ENCODE results near the gene GPR78. TPM values are rescaled to one million over a fixed set of nuclear protein-coding genes. Genes with fewer than 3 reads are reported as not detected.
A peak's percentile ranks its signal among the peaks of the same experiment; 100 is the strongest.

The GPR78 gene
- total RNA-seq (2014; rRNA removed; shearing (Covaris generic)) (not detected in 2 replicates), polyA plus RNA-seq (2016; fragmentation: Nextera tagmentation; extraction: Ambion mirVana) (0.05 TPM in 2 replicates)

DNA sequence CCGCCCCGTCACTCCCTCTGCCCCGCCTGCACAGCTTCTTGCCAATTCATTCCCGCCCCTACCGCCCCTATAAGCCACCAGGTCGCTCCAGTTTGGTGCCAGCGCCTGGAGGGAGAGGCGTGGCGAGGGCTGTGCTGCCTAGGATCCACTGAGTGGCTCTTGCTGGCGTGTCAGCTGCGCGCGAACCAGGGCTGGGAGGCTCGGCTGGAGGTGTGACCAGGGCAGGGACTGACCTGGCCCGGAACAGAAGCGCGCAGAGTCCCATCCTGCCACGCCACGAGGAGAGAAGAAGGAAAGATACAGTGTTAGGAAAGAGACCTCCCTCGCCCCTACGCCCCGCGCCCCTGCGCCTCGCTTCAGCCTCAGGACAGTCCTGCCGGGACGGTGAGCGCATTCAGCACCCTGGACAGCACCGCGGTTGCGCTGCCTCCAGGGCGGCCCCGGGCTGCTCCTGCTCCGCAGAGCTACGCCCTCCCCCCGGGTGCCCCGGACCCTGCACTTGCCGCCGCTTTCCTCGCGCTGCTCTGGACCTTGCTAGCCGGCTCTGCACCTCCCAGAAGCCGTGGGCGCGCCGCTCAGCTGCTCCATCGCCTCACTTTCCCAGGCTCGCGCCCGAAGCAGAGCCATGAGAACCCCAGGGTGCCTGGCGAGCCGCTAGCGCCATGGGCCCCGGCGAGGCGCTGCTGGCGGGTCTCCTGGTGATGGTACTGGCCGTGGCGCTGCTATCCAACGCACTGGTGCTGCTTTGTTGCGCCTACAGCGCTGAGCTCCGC is at the start of gene GPR78:
GPR78 (plus strand) TSS at position 72 of the 773 bp plus-strand sequence; CDS start at position 663, 591 bp downstream.
- WGBS, 2 experiments (ENCODE audit: low coverage in 1 of 2, low lambda C conversion rate in 2 of 2, missing lambda C conversion rate in 2 of 2): 9 to 10% methylated on average over 40 to 62 of the region's 63 CpGs
- Histone ChIP-seq H3K4me1 (ENCODE audit: insufficient read depth) (no peaks in the 10 kb centered on the region), H3K27me3 (replicated peaks; ENCODE audit: insufficient read depth) (peaks cover 26% of the 10 kb centered on the region; the same call in 1 of the 2 replicates), H3K9me2 (ENCODE audit: insufficient read depth) (no peaks in the 10 kb centered on the region), H3K27ac (no peak within 1 kb of the TSS), H3K36me3 (ENCODE audit: low read depth) (no peaks in the 10 kb centered on the region), H3K79me2 (ENCODE audit: insufficient read depth) (no peaks in the 10 kb centered on the region), H3K4me3 (no peak within 1 kb of the TSS), H4K20me1 (ENCODE audit: insufficient read depth) (no peaks in the 10 kb centered on the region), H3K9me3 (ENCODE audit: low read depth) (no peaks in the 10 kb centered on the region), H3F3A (ENCODE audit: insufficient read depth) (no peaks in the 10 kb centered on the region), H3K4me2 (ENCODE audit: unreplicated experiment) (no peak within 1 kb of the TSS), H2AFZ (no peak within 1 kb of the TSS), H3K9ac (no peak within 1 kb of the TSS)
- in situ Hi-C loops (cut with MboI): no loop called here
- peak; percentile 71 for DNase-seq
- TF ChIP-seq EZH2 (IDR thresholded peaks at IDR 0.05; ENCODE audit: insufficient read depth, poor library complexity, severe bottlenecking) (no peak), EZH2phosphoT487 (IDR thresholded peaks at IDR 0.05; ENCODE audit: insufficient read depth, low read depth) (no peak)

DNA sequence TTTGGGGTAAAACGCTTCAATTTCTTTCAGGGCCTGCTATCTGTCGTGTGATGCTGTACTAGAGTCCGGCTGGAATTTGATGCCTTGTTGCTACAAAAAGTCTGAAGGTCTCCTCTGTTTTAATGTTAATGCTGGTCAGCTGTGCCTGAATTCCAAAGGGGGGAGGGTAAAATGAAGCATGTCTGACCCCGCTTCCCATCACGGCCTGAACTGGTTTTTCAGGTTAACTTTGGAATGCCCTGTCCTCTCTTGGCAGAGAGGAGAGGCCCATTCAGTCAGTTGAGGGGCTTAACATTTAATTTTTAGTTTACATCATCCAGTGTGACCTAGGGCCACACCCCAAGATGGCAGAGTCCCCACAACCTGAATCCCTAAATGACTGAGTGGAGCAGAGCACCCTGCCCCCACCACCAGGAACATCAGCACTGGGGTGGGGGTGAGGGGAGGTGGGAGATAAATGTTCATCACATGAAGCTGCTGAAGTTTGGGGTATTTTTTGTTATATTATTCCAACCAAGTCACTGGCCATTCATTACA is 47.9 kb upstream of the GPR78 start:
- H3K9me3 ChIP-seq (ENCODE audit: low read depth): no peaks in the 10 kb centered on the region
- no peak overlapping the region for H3K27ac ChIP-seq
- TF ChIP-seq EZH2 (IDR thresholded peaks at IDR 0.05; ENCODE audit: insufficient read depth, poor library complexity, severe bottlenecking) (no peak), EZH2phosphoT487 (IDR thresholded peaks at IDR 0.05; ENCODE audit: insufficient read depth, low read depth) (no peak)
- H3K4me1 ChIP-seq (ENCODE audit: insufficient read depth): peaks cover 9% of the 10 kb centered on the region
- no peak overlapping the region for H2AFZ ChIP-seq
- no peak overlapping the region for H3K4me2 ChIP-seq (ENCODE audit: unreplicated experiment)
- no peaks in the 10 kb centered on the region; the same call in none of the 2 replicates for H3K27me3 ChIP-seq (replicated peaks; ENCODE audit: insufficient read depth)
- no peak overlapping the region for H3K4me3 ChIP-seq
- 86 to 90% methylated on average over 5 of the region's 5 CpGs for WGBS, 2 experiments (ENCODE audit: low coverage in 1 of 2, low lambda C conversion rate in 2 of 2, missing lambda C conversion rate in 2 of 2)
- DNase-seq: no peak
- H3K79me2 ChIP-seq (ENCODE audit: insufficient read depth): no peaks in the 10 kb centered on the region
- H3K9me2 ChIP-seq (ENCODE audit: insufficient read depth): no peaks in the 10 kb centered on the region
- no peak overlapping the region for H3K9ac ChIP-seq
- H3K36me3 ChIP-seq (ENCODE audit: low read depth): no peaks in the 10 kb centered on the region
- no peaks in the 10 kb centered on the region for H4K20me1 ChIP-seq (ENCODE audit: insufficient read depth)
- H3F3A ChIP-seq (ENCODE audit: insufficient read depth): no peaks in the 10 kb centered on the region
- in situ Hi-C loops (cut with MboI): no loop called here

GRCh38 chr4:8533274-8533865 is 46.8 kb upstream of the GPR78 start:
- H3K27ac ChIP-seq: no peak overlapping the region
- DNase-seq: no peak
- no peak overlapping the region for H3K4me2 ChIP-seq (ENCODE audit: unreplicated experiment)
- H3F3A ChIP-seq (ENCODE audit: insufficient read depth): no peaks in the 10 kb centered on the region
- in situ Hi-C loops (cut with MboI): no loop called here
- WGBS, 2 experiments (ENCODE audit: low coverage in 1 of 2, low lambda C conversion rate in 2 of 2, missing lambda C conversion rate in 2 of 2): 87 to 92% methylated on average over 2 of the region's 2 CpGs
- no peaks in the 10 kb centered on the region for H3K79me2 ChIP-seq (ENCODE audit: insufficient read depth)
- H3K27me3 ChIP-seq (replicated peaks; ENCODE audit: insufficient read depth): no peaks in the 10 kb centered on the region; the same call in none of the 2 replicates
- H3K9ac ChIP-seq: no peak overlapping the region
- H3K4me3 ChIP-seq: no peak overlapping the region
- H4K20me1 ChIP-seq (ENCODE audit: insufficient read depth): no peaks in the 10 kb centered on the region
- no peak overlapping the region for H2AFZ ChIP-seq
- no peaks in the 10 kb centered on the region for H3K36me3 ChIP-seq (ENCODE audit: low read depth)
- TF ChIP-seq EZH2 (IDR thresholded peaks at IDR 0.05; ENCODE audit: insufficient read depth, poor library complexity, severe bottlenecking) (no peak), EZH2phosphoT487 (IDR thresholded peaks at IDR 0.05; ENCODE audit: insufficient read depth, low read depth) (no peak)
- no peaks in the 10 kb centered on the region for H3K9me2 ChIP-seq (ENCODE audit: insufficient read depth)
- peaks cover 13% of the 10 kb centered on the region for H3K4me1 ChIP-seq (ENCODE audit: insufficient read depth)
- H3K9me3 ChIP-seq (ENCODE audit: low read depth): no peaks in the 10 kb centered on the region

- WGBS, 2 experiments (ENCODE audit: low coverage in 1 of 2, low lambda C conversion rate in 2 of 2, missing lambda C conversion rate in 2 of 2): 40 to 43% methylated on average over 4 of the region's 4 CpGs
- in situ Hi-C loops (cut with MboI): no loop called here
Measured at GRCh38 chr4:8534129-8534528, 46.1 kb upstream of the GPR78 start.

More at GRCh38 chr4:8534129-8534528, 46.1 kb upstream of the GPR78 start:
- no peak overlapping the region for H2AFZ ChIP-seq
- no peak for TF ChIP-seq EZH2 (IDR thresholded peaks at IDR 0.05; ENCODE audit: insufficient read depth, poor library complexity, severe bottlenecking)
- H3K4me1 ChIP-seq (ENCODE audit: insufficient read depth): peaks cover 17% of the 10 kb centered on the region
- no peak overlapping the region for H3K4me2 ChIP-seq (ENCODE audit: unreplicated experiment)
- no peaks in the 10 kb centered on the region for H4K20me1 ChIP-seq (ENCODE audit: insufficient read depth)
- H3K9ac ChIP-seq: no peak overlapping the region
- H3K36me3 ChIP-seq (ENCODE audit: low read depth): no peaks in the 10 kb centered on the region
- H3K79me2 ChIP-seq (ENCODE audit: insufficient read depth): no peaks in the 10 kb centered on the region
- H3F3A ChIP-seq (ENCODE audit: insufficient read depth): no peaks in the 10 kb centered on the region
- no peak for DNase-seq
- H3K27ac ChIP-seq: no peak overlapping the region
- no peaks in the 10 kb centered on the region for H3K9me2 ChIP-seq (ENCODE audit: insufficient read depth)
- H3K4me3 ChIP-seq: no peak overlapping the region
- no peaks in the 10 kb centered on the region; the same call in none of the 2 replicates for H3K27me3 ChIP-seq (replicated peaks; ENCODE audit: insufficient read depth)
- no peaks in the 10 kb centered on the region for H3K9me3 ChIP-seq (ENCODE audit: low read depth)
